ENCODE data around the gene CHAMP1. TPM values are rescaled to one million over a fixed set of nuclear protein-coding genes. Genes with fewer than 3 reads are reported as not detected.

The CHAMP1 gene
- total and polyA plus RNA-seq, 2 of the 4 experiments (the other 2 are of a cell fraction), result 13.3 to 32.7 TPM

DNA sequence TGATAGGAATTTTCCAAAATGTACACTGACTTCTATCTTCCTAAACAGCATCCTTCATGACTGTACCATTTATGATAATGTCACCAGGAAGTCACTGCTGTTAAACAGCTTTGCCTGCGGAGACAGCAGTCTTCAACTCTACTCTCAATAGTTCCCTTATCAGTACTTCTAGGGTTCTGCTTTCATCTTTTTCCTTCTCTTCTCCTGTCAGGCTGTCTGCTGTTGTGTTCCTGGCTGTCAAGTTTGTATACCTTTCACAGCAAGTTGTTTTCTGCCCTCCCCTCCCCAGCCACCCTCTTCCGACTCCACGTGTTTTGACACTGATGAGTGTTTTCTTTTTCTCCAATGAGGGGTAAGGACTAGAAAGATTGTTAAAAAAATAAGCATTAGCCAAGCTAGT lies 30.7 kb upstream of the CHAMP1 start:
- no peak overlapping the region for H3K4ac ChIP-seq (ENCODE audit: low read depth, low read length)
- H3K14ac ChIP-seq (replicated peaks; ENCODE audit: low read depth, low read length), result 0 out of 2 replicates have a peak overlapping the region, but pooled peaks have one; percentile 31
- in situ Hi-C loops (cut with MboI; ENCODE audit: low sequenced_read_pairs) (no loop called here), dilution Hi-C loops (cut with HindIII; ENCODE audit: low sequenced_read_pairs, unreplicated experiment) (no loop called here), intact Hi-C loops (cut with micrococcal nuclease) (no loop called here)
- H3K27ac ChIP-seq (ENCODE audit: insufficient read depth, low read length), result peak overlapping the region; percentile 14; the same call in 1 of the 2 replicates
- peak overlapping the region; percentile 57 for H3K4me2 ChIP-seq (ENCODE audit: low read depth, low read length)
- WGBS, 2 experiments (ENCODE audit: extremely low coverage in 2 of 2, insufficient read length in 1 of 2), result no CpG with 5 or more reads among the region's 3 CpGs
- DNase-seq (peak; percentile 23), ATAC-seq (ENCODE audit: low read depth) (no peak)
- no peak overlapping the region for H3K18ac ChIP-seq (ENCODE audit: low read depth, low read length)
- ChIA-PET POLR2A (ENCODE audit: unreplicated experiment) (no interaction called here), CTCF (interaction anchor here (0.6 kb wide), 1 partner anchor 53 kb away, joined by 3 read pairs; no protein-coding TSS in a partner anchor)
- H3K36me3 ChIP-seq (ENCODE audit: control insufficient read depth, insufficient read depth, low read length), result peaks cover 23% of the 10 kb centered on the region
- H3K27me3 ChIP-seq (ENCODE audit: control insufficient read depth, insufficient read depth, low read length), result no peaks in the 10 kb centered on the region
- H4K20me1 ChIP-seq (ENCODE audit: insufficient read depth, low read length), result peaks cover 7% of the 10 kb centered on the region; the same call in 1 of the 2 replicates
- TF ChIP-seq, protein P1, sequence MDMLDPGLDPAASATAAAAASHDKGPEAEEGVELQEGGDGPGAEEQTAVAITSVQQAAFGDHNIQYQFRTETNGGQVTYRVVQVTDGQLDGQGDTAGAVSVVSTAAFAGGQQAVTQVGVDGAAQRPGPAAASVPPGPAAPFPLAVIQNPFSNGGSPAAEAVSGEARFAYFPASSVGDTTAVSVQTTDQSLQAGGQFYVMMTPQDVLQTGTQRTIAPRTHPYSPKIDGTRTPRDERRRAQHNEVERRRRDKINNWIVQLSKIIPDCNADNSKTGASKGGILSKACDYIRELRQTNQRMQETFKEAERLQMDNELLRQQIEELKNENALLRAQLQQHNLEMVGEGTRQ (IDR thresholded peaks at IDR 0.05; ENCODE audit: low read depth, low read length), result no peak
- TF ChIP-seq RFX5 (IDR thresholded peaks at IDR 0.05; ENCODE audit: low read depth, low read length) (no peak), FOS (IDR thresholded peaks at IDR 0.05; ENCODE audit: low read depth, low read length) (no peak), CEBPB (IDR thresholded peaks at IDR 0.05; ENCODE audit: low read depth, low read length) (no peak), RCOR1 (IDR thresholded peaks at IDR 0.05; ENCODE audit: insufficient replicate concordance, low read length) (no peak), SMC3 (IDR thresholded peaks at IDR 0.05; ENCODE audit: low read depth, low read length) (no peak), POLR2A (IDR thresholded peaks at IDR 0.05; ENCODE audit: low read depth, low read length) (no peak), MXI1 (IDR thresholded peaks at IDR 0.05; ENCODE audit: borderline replicate concordance, low read depth, low read length) (no peak), NFE2L2 (IDR thresholded peaks at IDR 0.05; ENCODE audit: low read depth, low read length) (no peak), MAZ (IDR thresholded peaks at IDR 0.05; ENCODE audit: borderline replicate concordance, low read depth, low read length) (no peak), CHD1 (IDR thresholded peaks at IDR 0.05; ENCODE audit: low read depth, low read length) (no peak), RAD21 (IDR thresholded peaks at IDR 0.05; ENCODE audit: low read length) (no peak), BHLHE40 (IDR thresholded peaks at IDR 0.05; ENCODE audit: low read depth, low read length) (no peak)
- TF ChIP-seq, protein P2, sequence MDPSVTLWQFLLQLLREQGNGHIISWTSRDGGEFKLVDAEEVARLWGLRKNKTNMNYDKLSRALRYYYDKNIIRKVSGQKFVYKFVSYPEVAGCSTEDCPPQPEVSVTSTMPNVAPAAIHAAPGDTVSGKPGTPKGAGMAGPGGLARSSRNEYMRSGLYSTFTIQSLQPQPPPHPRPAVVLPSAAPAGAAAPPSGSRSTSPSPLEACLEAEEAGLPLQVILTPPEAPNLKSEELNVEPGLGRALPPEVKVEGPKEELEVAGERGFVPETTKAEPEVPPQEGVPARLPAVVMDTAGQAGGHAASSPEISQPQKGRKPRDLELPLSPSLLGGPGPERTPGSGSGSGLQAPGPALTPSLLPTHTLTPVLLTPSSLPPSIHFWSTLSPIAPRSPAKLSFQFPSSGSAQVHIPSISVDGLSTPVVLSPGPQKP (IDR thresholded peaks at IDR 0.05; ENCODE audit: borderline replicate concordance, low read depth, low read length), result no peak
- TF ChIP-seq, protein P3, sequence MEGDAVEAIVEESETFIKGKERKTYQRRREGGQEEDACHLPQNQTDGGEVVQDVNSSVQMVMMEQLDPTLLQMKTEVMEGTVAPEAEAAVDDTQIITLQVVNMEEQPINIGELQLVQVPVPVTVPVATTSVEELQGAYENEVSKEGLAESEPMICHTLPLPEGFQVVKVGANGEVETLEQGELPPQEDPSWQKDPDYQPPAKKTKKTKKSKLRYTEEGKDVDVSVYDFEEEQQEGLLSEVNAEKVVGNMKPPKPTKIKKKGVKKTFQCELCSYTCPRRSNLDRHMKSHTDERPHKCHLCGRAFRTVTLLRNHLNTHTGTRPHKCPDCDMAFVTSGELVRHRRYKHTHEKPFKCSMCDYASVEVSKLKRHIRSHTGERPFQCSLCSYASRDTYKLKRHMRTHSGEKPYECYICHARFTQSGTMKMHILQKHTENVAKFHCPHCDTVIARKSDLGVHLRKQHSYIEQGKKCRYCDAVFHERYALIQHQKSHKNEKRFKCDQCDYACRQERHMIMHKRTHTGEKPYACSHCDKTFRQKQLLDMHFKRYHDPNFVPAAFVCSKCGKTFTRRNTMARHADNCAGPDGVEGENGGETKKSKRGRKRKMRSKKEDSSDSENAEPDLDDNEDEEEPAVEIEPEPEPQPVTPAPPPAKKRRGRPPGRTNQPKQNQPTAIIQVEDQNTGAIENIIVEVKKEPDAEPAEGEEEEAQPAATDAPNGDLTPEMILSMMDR (conservative IDR thresholded peaks at IDR 0.05; ENCODE audit: low read depth, low read length), result no peak
- no peak overlapping the region for H2BK15ac ChIP-seq (ENCODE audit: low read depth, low read length)
- no peak overlapping the region for H2BK20ac ChIP-seq (ENCODE audit: low read depth, low read length)
- H2AFZ ChIP-seq (replicated peaks; ENCODE audit: low read length, poor library complexity), result no peak overlapping the region
- peaks cover 13% of the 10 kb centered on the region for H3K9me1 ChIP-seq (ENCODE audit: insufficient read depth, low read length)
- no peak overlapping the region for H3K9ac ChIP-seq (ENCODE audit: low read depth, low read length)
- no peak overlapping the region for H4K5ac ChIP-seq (ENCODE audit: low read depth, low read length)
- H2BK5ac ChIP-seq (ENCODE audit: low read depth, low read length, poor library complexity, severe bottlenecking), result no peak overlapping the region
- H3K23ac ChIP-seq (ENCODE audit: low read depth, low read length), result peak overlapping the region; percentile 63; the same call in 1 of the 2 replicates
- H2BK120ac ChIP-seq (ENCODE audit: low read depth, low read length), result no peak overlapping the region
- peaks cover 27 to 50% of the 10 kb centered on the region in 2 experiments for H3K79me1 ChIP-seq (ENCODE audit: low read depth in 1 of 2, low read length in 2 of 2)
- H3K9me3 ChIP-seq (ENCODE audit: control insufficient read depth, insufficient read depth, low read length), result no peaks in the 10 kb centered on the region
- no peak overlapping the region for H2AK9ac ChIP-seq (replicated peaks; ENCODE audit: low read depth, low read length, poor library complexity)
- H2AK5ac ChIP-seq (ENCODE audit: low read depth, low read length), result 0 out of 2 replicates have a peak overlapping the region, but pooled peaks have one; percentile 5
- peaks cover 4% of the 10 kb centered on the region for H3K4me1 ChIP-seq (ENCODE audit: control insufficient read depth, insufficient read depth, low read length)
- no peak overlapping the region for H3K56ac ChIP-seq (ENCODE audit: extremely low read depth, insufficient read depth, low read length)
- H4K8ac ChIP-seq (ENCODE audit: low read depth in 2 of 2, low read length in 2 of 2), result no peak overlapping the region
- no TSS peak for BruUV-seq (replicated peaks)
- no peak overlapping the region for H4K91ac ChIP-seq (ENCODE audit: insufficient read depth, low read depth, low read length)
- no peak overlapping the region for H3K4me3 ChIP-seq (ENCODE audit: insufficient read depth, low read depth, low read length)

Measured in IMR-90 (cell line).